ENCODE measurements around the gene TMEM201.

The TMEM201 gene

DNA sequence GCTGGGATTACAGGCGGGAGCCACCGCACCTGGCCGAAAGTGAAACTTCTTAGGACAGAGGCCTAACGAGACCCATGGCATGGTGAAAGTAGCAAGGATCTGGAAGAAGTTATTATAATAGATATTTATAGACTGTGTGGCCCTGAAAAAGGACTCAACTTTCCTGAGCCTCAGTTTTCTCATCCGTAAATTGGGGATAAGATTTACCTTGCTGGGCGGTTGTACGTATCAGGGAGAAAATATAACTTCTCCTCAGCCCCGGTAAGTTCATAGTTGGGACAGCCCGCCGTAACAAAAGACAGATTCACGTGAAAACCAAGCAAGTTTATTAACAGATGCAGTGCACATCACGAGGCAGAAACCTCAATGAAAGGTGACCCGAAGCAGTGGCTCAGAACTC is 57.3 kb downstream of the TMEM201 start:
- no peak overlapping the region for H3K4me3 ChIP-seq (replicated peaks; ENCODE audit: low read depth, low read length)
- TF ChIP-seq, protein P1, sequence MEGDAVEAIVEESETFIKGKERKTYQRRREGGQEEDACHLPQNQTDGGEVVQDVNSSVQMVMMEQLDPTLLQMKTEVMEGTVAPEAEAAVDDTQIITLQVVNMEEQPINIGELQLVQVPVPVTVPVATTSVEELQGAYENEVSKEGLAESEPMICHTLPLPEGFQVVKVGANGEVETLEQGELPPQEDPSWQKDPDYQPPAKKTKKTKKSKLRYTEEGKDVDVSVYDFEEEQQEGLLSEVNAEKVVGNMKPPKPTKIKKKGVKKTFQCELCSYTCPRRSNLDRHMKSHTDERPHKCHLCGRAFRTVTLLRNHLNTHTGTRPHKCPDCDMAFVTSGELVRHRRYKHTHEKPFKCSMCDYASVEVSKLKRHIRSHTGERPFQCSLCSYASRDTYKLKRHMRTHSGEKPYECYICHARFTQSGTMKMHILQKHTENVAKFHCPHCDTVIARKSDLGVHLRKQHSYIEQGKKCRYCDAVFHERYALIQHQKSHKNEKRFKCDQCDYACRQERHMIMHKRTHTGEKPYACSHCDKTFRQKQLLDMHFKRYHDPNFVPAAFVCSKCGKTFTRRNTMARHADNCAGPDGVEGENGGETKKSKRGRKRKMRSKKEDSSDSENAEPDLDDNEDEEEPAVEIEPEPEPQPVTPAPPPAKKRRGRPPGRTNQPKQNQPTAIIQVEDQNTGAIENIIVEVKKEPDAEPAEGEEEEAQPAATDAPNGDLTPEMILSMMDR (IDR thresholded peaks at IDR 0.05; ENCODE audit: low read depth, low read length, missing control alignments), result no peak
- DNase-seq (ENCODE audit: extremely low read depth, low read depth), result no peak

DNA sequence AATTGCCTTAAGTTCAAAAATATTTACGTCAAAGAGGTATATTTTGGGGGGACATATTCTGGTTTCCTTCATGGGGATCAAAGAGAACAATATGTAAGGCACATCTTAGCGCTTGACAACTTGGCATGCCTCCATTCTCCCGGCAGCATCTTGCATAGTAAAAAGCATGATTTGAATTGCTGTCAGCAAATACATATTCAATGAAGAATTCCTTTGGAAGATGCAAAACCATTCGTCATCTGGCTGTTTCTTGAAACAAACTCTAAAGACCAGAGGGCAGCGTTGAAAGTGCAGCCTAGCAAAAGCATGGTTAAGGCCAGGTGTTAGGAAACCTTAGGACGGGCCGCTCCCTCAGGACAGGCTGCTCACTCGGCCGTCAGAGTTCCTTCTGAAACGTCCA is 59.5 kb downstream of the TMEM201 start:
- H3K4me3 ChIP-seq (replicated peaks; ENCODE audit: low read depth, low read length), result no peak overlapping the region
- no peak for DNase-seq (ENCODE audit: extremely low read depth, low read depth)
- TF ChIP-seq, protein P1 (IDR thresholded peaks at IDR 0.05; ENCODE audit: low read depth, low read length, missing control alignments), result no peak

DNA sequence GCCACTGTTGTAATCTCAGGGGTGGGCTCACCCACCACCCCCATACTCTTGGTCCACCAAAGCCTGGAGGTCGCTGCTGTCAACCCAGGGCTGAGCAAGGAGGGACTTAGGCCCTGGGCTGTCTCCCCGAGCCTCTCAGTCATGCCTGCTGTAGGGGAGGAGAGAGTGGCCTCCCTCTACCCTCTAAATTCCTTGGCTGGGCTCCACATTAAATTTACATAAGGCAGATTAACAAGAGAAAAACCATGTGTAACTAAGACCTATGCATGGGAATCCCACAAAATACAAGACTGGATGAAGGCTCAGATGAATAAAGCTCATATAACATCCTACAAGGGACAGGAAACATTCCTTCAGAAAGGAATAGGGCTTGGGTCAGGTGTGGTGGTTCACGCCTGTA is 61.1 kb downstream of the TMEM201 start:
- H3K4me3 ChIP-seq (replicated peaks; ENCODE audit: low read depth, low read length), result no peak overlapping the region
- TF ChIP-seq, protein P1 (IDR thresholded peaks at IDR 0.05; ENCODE audit: low read depth, low read length, missing control alignments), result no peak
- no peak for DNase-seq (ENCODE audit: extremely low read depth, low read depth)

DNA sequence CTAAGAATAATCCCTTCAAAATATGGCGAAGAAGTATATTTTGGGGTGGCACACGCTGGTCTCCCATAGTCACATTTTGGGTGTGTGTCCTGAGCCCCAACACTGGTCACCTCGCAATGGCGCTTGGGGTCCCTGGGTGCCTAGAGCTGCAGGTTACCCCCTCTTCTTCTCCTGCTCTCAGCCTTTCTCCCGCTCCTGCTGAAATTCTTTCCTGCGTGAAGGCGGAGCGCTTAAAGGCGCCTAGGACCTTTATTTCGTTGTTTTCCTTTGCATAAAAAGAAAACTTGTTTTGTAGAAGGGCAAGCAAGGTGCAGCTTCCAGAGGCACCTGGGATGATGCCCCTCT is 62.5 kb downstream of the TMEM201 start:
- peak overlapping the region; percentile 40; the same call in 1 of the 2 replicates for H3K4me3 ChIP-seq (replicated peaks; ENCODE audit: low read depth, low read length)
- TF ChIP-seq, protein P1 (IDR thresholded peaks at IDR 0.05; ENCODE audit: low read depth, low read length, missing control alignments), result no peak

DNA sequence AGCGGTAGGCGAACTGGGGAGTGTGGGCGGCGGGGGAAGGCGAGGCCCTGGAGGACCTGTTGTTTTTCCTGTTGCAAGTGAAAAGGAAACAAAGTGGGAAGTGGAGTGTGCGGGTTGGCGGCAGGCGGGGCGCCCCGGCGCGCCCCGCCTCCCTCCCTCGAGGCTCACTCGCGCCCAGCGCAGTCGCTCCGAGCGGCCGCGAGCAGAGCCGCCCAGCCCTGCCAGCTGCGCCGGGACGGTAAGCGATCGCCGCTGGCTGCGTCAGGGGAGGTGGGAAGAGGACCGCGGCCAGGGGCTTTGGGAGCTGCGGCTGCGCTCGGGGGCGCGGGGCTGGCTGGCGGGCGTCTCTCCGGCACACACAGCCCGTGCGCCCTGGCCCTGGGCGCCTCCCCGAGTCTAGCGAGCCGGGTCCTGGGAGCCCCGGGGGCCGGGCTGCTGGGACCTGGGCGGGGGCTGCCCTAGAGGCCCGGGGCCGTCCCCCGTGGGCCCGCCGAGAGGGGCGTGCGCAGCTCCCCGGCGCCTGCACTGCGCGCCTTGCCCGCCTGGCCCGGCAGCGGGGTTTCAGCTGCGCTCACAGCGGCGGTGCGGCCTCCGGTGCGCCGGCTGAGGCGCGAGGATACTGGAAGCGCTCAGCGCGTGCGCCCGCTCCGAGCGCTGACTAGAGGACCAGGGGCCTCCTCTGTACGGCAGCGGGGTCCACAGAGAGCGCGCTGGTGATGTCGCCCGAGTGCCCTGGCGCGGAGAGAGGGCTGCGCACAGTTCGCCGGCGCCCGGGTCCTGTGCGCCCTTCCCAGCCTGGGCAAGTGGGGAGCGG is 63.1 kb downstream of the TMEM201 start, which contains the start of gene PIK3CD:
Gene PIK3CD, plus strand, starts transcription at position 167 of the 814 bp plus-strand sequence. CDS start 58,725 bp downstream, outside the sequence.
- no peak for DNase-seq (ENCODE audit: extremely low read depth, low read depth)
- H3K4me3 ChIP-seq (replicated peaks; ENCODE audit: low read depth, low read length), result peak within 1 kb of the TSS; percentile 40
- TF ChIP-seq, protein P1 (IDR thresholded peaks at IDR 0.05; ENCODE audit: low read depth, low read length, missing control alignments), result no peak

More for the DNA sequence above, 62.5 kb downstream of the TMEM201 start:
- no peak for DNase-seq (ENCODE audit: extremely low read depth, low read depth)

DNA sequence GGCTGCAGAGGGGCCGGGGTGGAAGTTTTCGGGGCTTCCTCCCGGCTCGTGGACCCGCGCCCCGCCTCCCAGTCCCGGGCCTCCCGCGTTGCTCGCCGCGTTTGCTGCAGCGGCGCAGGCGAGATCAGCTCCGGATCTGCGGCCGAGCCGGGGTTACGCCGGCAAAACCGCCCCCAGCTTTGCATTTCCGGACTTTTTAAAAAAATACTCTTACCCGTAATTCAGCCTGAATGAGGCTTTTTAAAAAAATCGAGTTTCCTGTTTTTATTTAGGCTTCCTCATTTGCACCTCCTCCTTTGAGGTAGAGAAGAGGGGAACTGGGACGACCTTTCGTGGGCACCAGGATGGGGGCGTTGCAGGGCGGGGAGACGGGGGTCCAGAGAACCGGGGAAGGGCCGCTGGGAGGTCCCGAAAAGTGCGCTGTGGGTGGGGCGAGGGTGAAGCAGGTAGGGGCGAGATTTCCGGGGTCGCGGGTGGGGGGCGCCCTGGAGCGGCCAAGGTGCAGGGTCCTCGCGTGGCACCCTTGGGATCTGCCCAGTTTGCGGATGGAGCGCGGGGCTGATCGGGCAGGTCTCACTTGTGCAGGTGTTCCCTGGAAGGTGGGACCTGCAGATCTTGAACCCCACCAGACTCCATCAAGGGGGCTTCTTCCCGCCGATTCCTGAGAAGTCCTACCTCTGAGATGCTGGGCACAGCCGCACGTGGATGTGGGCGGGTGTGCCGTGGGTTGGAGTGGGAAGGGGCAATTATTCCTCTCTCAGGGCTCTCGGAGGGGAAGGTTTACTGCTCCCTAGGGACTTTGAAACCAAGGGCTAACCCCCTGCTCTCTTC is 63.9 kb downstream of the TMEM201 start:
- TF ChIP-seq, protein P1 (IDR thresholded peaks at IDR 0.05; ENCODE audit: low read depth, low read length, missing control alignments), result no peak
- no peak for DNase-seq (ENCODE audit: extremely low read depth, low read depth)

More for the DNA sequence above, 63.9 kb downstream of the TMEM201 start:
- peak overlapping the region; percentile 40 for H3K4me3 ChIP-seq (replicated peaks; ENCODE audit: low read depth, low read length)

Measured in HFF-Myc (cell line).